ENCODE measurements around the gene WNT4. TPM values are rescaled to one million over a fixed set of nuclear protein-coding genes. Genes with fewer than 3 reads are reported as not detected.

The WNT4 gene
- 0.16 and 0.18 TPM in 2 replicates for total RNA-seq (2014; rRNA removed; shearing (Covaris generic))
- polyA plus RNA-seq (2015; cell fraction: cytosol; rRNA removed), result 0.05 and 0.37 TPM in 2 replicates
- not detected in 2 replicates for polyA plus RNA-seq (2015; cell fraction: nucleus; rRNA removed)

DNA sequence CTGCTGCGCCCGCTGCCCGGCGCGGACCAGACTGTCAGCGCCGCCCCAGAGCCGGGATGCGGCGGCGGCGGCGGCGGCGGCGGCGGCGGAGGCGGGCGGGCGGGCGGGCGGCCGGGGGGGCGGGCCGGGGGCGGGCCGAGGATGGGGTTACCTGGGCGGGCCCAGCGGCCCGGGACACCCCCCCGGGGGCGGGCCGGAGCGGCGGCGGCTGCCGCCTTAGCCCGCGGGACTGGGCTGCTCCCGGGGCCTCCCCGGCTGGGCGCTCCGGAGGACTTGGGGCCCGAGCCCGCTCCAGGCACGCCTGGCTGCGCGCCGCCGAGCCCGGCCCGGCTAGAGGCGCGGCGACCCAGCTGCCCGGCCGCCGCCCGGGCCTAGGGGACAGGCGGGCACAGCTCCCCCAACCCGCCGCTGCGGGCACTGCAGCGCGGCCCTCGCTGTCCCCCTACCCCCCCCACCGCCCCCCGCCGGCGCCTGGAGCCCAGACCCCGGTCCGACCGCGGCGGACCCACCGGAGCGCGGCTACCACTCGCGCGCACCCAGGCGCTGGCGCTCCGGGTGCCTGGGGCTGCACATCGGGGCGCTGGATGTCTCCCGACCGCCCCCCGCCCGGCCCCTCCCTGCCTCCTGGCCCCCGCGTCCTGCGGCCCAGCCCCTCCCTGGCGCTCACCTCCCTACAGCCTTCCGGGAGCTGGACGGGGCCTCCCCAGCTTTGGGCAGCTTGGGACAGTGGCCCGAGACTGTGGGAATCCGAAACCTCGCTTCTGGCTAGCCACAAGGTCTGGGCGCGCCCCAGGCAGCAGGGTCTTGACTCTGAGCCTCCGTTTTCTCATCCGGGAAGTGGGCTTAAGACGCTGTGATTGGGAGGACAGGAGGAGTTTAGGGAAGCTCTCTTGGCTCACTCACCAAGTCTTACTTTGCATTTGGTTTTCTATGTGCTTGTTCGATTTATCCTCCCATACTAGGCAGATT lies at the start of gene WNT4:
TSS of gene WNT4 (minus strand) at position 33 of the 969 bp plus-strand sequence. CDS start 175 bp downstream, outside the sequence.
- in situ Hi-C loops (cut with HindIII; ENCODE audit: low pct_unique_long_range_greater_than_20kb, low sequenced_read_pairs), result no loop called here
- DNase-seq (ENCODE audit: low read depth, low spot score), result peak; percentile 30

DNA sequence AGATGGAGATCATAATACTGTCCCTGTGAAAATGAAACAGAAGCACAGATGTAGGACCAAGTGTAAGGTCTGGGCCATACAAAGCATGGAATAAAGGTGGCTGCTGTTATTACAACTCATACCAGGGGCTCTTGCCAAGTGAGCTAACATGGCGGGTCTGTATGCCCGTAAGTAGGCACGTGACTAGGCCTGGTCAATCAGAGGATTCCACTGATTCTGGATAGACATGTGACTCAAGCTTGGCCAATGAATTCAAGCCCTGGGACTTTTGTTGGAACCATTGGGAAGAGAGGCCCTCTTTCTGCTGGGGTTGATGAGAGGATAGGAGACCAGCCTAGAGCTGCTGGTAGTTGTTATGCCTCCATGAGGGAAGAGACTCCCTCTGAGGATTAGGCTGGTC lies 47.8 kb upstream of the WNT4 start:
- in situ Hi-C loops (cut with HindIII; ENCODE audit: low pct_unique_long_range_greater_than_20kb, low sequenced_read_pairs), result no loop called here
- DNase-seq (ENCODE audit: low read depth, low spot score), result peak; percentile 8

DNA sequence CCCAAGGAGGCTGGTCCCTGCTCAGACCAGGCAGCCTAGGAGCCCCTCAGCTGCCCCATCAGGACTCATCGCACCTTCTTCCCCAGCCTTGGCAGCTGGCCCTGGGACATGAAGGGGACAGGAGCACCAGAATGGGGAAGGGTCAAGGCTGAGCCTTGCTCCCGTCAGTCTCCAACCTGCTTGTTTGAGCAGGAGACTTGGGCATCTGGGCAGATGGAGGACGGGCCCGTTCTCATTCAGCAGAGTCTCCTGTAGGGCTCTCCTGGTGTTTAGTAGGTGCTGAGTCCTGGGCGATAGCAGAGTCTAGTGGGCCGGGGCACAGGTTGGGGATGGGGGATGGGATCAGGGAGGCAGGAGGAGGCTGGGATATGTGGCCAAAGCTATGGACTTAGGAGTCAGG lies 47.4 kb upstream of the WNT4 start:
- in situ Hi-C loops (cut with HindIII; ENCODE audit: low pct_unique_long_range_greater_than_20kb, low sequenced_read_pairs), result no loop called here
- DNase-seq (ENCODE audit: low read depth, low spot score), result no peak

DNA sequence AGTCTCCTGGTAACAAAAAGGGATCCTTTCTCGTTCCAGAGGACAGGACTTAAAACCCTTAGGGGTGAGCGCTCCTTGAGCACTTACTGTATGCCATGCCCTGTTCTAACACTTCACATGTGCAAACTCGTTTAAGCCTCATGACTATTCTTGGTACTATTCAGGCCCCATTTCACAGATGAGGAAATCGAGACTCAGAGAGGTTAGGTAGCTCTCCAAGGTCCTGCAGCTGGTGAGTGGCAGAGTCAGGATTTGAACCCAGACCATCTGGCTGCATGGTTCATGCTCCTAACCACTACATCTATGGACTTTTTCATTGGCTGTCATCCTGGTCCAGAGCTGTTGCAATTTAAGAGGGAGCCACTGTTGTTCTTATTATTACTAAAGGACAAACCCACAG lies 46.7 kb upstream of the WNT4 start:
- no peak for DNase-seq (ENCODE audit: low read depth, low spot score)
- in situ Hi-C loops (cut with HindIII; ENCODE audit: low pct_unique_long_range_greater_than_20kb, low sequenced_read_pairs), result no loop called here

DNA sequence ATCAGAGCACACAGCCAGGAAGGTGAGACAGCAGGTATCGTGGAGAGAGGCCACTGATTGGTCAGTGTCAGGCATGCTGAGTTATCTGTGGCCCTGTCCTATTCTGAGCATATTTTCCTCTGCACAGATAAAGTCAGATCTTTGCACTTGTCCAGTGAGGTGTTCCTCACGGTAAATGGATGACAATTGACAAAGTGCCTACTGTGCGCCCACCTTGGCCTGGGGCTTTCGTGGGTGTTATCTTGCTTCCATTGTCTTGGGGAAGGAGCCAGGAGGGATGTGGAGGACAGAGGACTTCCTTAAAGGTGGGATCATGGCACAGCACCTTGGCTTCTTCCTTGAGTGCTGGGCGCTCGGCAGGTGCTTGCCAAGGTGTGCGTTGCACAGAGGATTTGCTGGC lies 46.0 kb upstream of the WNT4 start:
- DNase-seq (ENCODE audit: low read depth, low spot score), result no peak
- in situ Hi-C loops (cut with HindIII; ENCODE audit: low pct_unique_long_range_greater_than_20kb, low sequenced_read_pairs), result no loop called here

DNA sequence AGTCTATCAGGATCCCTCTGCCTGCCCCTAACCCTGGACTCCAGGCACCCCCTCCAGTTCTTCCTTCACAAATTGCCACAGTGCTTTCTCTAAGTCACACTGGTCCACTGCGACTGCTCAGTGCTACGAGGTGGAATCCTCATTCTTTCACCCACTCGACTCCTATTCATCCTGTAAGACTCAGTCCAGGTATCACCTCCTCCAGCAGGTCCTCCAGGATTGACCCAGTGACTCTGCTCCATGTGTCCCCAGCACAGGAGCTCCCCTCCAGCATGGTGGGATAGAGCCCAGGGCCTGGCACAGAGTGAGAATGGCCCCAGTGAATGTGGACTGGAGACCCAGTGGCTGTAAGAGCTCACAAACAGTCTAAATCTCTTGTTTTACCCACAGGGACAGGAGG lies 45.5 kb upstream of the WNT4 start:
- DNase-seq (ENCODE audit: low read depth, low spot score), result no peak
- in situ Hi-C loops (cut with HindIII; ENCODE audit: low pct_unique_long_range_greater_than_20kb, low sequenced_read_pairs), result no loop called here

DNA sequence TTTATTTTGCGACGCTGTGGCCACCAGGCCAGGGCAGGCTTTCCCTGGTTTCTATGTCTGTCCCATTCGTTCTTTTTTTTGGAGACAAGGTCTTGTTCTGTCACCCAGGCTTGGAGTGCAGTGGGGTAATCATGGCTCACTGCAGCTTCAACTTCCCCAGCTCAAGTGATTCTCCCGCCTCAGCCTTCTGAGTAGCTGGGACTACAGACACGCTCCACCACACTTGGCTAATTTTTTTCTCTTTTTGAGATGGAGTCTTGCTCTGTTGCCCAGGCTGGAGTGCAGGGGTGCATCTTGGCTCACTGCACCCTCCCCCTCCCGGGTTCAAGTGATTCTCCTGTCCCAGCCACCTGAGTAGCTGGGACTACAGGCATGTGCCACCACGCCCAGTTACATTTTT lies 43.4 kb upstream of the WNT4 start:
- DNase-seq (ENCODE audit: low read depth, low spot score), result no peak
- in situ Hi-C loops (cut with HindIII; ENCODE audit: low pct_unique_long_range_greater_than_20kb, low sequenced_read_pairs), result no loop called here

DNA sequence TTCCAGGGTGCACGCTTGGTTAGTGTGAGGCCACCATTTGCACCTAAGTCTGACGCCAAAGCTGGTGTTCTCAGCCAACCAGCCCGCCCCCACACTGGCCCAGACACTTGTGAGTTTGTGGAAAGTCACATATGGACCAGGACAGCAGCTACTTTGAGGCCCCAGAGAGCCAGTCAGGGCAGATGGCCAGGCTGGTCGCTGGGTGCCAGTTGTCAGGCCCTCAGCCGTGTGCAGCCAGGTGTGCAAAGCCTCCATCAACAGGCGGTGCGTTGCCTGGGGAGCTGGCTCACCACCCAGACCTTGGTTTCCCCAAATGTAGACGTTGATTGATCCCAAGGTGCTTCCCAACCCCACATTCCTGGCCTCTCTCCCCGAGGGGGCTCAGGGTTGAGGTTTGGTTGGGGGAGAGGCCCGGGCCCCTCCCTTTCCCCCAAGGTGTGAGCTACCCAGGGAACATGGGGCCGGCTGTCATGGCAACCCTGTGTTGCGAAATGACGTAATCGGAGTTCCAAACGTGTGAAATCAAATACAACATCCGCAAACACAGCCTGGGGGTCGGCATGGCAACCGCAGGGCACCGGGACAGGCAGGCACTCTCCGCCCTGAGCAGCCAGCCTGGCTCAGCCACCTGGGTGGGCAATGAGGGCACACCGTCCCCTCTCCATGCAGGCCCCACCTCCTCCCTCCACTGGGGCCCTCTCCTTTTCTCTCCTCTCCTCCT lies 42.2 kb upstream of the WNT4 start:
- DNase-seq (ENCODE audit: low read depth, low spot score), result no peak

DNA sequence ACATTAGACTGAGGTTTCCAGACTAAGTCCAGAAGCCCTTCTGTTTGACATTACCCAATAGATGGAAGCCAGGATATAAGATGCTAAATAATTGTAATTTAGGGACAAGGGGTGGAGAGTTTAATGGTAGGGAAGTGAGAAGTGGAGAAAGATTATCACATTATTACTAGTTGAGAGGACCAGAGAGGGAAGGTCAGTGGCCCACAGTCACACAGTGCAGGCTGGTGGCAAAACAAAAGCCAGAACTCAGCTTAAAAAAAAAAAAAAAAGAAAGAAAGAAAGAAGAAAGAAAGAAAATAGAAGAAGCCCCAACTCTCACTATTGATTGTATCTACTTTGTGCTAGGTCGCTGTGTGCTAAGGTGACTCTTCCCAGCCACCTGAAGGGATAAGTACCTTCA lies 41.6 kb upstream of the WNT4 start:
- in situ Hi-C loops (cut with HindIII; ENCODE audit: low pct_unique_long_range_greater_than_20kb, low sequenced_read_pairs), result no loop called here
- no peak for DNase-seq (ENCODE audit: low read depth, low spot score)

More for the DNA sequence above, 42.2 kb upstream of the WNT4 start:
- in situ Hi-C loops (cut with HindIII; ENCODE audit: low pct_unique_long_range_greater_than_20kb, low sequenced_read_pairs), result no loop called here

DNA sequence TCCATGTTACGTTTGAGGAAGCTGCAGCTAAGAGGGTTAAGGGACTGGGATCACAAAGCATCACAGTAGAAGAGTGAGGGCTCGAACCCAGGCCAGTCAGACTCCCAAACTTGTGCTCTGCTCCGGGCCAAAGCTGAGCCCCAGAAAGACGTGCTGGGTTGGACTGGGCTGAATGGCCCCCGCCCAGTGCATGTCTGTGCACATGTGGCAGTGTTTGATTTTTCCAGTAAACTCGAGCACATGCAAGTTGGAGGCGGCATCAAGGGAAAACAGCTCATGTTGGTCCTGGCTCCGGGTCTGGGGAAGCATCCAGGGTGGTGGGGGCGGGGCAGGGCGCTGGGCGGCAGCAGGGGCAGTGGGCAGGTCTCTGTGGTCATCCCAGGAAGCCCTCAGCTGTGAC lies 39.8 kb upstream of the WNT4 start:
- no peak for DNase-seq (ENCODE audit: low read depth, low spot score)
- in situ Hi-C loops (cut with HindIII; ENCODE audit: low pct_unique_long_range_greater_than_20kb, low sequenced_read_pairs), result no loop called here

DNA sequence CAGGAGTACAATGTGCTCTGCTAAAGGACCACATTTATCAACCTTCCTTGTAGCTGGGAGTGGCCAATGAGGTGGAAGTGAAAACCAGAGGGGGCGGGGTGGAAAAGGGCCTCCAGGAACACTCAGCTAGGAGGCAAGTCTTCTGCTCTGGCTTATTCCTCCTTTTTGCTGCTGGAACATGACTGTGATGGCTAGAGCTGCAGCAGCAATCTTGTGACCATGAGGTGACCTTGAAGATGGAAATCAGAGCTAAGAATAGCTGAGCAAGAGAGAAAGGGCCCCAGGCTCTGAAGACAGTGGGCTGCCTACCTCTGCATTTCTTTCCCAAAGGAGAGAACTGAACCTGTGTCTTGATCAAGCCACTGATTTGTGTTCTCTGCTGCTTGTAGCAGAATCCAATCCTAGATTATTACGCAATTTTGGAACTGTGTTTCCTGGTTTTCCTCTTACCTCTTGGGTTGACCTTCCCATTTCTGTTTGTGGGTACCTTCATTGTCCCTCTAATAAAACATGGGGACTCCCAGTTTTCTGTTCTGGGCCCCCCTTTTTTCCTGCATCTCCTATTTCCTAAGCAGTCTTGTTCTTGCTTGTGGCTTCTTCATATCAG lies 36.4 kb upstream of the WNT4 start:
- DNase-seq (ENCODE audit: low read depth, low spot score), result no peak
- in situ Hi-C loops (cut with HindIII; ENCODE audit: low pct_unique_long_range_greater_than_20kb, low sequenced_read_pairs), result no loop called here

DNA sequence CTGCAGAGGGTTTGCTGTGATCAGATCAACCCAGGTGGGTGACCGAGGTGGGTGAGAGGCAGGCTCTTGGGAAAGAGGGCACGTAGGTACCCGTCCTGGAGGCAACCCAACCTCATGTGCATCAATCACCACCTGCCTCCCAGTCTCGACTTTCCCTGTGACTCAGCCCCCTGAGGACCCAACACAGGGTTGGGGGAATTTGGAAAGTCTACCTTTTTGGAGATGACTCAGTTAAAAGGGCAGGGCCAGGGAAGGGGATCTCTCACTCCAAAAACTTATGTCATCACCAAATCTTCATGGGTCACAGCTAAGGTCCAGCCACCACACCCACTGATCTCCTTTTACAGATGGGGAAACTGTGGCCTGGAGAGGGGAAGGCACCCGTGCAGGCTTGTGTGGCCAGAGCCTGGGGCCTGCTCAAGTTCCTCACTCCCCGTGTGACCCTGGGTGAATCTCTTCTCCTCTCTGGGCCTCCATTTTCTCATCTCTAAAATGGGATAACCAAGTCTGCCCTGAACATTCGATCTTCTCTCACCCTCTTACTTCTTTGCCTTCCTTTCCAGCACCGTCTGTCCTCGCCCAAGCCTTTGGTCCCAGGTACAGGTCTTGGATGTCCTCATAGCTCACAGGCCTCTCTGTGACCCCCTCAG lies 34.6 kb upstream of the WNT4 start:
- DNase-seq (ENCODE audit: low read depth, low spot score), result no peak
- in situ Hi-C loops (cut with HindIII; ENCODE audit: low pct_unique_long_range_greater_than_20kb, low sequenced_read_pairs), result no loop called here

DNA sequence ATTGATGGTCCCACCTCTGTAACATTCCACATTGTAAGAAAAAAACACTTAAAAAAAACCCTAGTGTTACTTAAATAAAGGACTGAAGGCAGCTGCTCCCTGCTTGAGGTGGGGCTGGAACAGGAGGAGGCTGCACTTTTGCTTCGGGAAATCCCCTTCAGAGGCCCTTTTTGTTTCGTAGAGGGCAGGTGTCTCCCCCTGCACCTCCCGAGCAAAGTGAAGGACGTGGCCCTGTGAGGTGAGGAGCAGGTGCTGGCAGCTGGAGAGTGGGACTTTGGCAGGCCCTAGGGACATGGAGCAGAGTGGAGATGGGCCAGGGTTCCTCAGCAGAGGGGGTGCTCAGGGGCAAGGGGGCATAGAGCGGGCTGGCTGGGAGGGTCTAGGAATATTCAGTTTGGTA lies 33.4 kb upstream of the WNT4 start:
- in situ Hi-C loops (cut with HindIII; ENCODE audit: low pct_unique_long_range_greater_than_20kb, low sequenced_read_pairs), result no loop called here
- DNase-seq (ENCODE audit: low read depth, low spot score), result no peak

DNA sequence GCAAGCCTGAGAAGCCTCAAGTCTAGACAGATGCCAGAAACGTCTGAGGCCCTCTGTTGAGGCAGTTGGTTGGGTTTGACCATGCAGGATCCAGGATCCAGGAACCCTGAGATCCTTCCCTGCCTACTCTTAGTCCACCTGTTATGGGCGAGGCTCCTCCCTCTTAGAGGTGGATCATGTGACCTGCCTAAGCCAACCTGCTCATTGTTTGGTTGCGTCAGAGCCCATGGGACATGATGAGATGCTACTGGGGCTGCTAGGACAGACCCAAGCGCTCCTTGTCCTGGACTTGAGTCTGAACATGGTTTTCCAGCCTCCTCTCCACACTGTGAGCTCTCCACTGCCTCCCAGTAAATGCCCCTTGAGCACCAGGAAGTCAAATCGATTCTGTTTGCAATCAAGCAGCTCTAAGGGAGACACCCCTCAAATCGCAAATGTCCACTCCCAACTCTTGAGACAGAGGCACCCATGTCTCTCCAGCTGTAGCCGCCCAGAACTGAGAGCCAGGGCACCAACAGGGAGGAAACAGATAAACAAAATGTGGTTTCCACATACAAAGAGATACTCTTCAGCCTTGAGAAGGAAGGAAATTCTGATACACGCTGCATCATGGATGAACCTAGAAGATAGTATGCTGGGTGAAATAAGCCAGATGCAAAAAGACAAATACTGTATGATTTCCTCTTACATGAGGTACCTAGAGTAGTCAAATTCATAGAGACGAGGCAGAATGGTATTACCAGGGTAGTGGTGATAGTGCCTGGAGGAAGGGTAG lies 31.7 kb upstream of the WNT4 start:
- DNase-seq (ENCODE audit: low read depth, low spot score), result no peak
- in situ Hi-C loops (cut with HindIII; ENCODE audit: low pct_unique_long_range_greater_than_20kb, low sequenced_read_pairs), result no loop called here

DNA sequence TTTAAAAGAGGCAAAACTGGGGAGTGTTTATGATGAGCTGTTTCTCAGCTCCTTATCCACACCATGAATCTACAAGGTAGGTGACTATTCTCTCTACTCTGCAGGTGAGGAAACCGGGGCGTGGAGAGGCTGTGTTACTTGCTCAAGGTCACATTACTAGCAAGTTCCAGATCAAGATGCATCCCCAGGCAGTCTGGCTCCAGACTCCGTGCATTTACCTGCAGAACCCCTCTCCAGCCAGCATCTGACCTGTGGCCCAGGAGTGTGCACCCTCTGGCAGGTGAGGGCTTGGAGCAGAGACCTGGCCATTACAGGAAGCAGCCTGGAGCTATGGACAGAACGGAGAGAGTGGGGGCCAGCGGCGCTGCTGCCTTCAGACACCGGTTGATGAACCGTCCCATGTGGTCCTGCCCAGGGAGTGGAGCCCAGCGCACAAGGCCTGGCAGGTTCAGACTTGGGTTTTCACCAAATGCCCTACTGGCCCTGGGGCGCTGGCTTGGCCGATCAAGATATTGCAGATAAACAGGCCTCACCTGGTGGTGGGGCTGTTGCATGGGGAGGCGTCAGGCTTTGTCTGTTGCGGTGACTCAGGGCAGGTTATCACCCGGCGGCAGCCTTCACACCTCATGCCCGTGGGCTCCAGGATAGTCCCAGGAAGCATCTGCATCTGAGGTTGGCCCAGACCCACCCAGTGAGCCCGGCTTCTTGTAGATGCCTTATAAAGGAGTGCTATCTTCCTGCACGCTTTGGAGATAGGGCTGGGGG lies 29.2 kb upstream of the WNT4 start:
- no peak for DNase-seq (ENCODE audit: low read depth, low spot score)
- in situ Hi-C loops (cut with HindIII; ENCODE audit: low pct_unique_long_range_greater_than_20kb, low sequenced_read_pairs), result no loop called here

DNA sequence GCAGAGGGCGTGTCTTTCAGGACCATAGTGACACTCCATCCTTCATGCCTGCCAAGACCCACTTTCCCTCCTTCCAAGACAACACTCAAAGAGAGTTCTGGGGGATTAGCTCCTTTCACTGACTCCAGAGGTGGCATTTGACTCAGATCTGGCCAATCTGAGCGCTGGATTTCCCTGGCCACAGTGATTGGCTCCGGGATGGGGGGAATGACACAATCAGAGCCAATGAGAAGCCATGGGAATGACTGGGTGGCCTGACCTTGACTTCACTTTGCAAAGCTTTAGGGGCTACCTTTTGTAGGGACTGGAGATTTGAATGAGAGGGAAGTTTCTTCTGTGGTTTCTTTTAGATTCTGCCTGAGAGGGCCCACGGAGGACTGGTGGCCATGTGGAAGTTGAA lies 26.9 kb upstream of the WNT4 start:
- DNase-seq (ENCODE audit: low read depth, low spot score), result no peak
- in situ Hi-C loops (cut with HindIII; ENCODE audit: low pct_unique_long_range_greater_than_20kb, low sequenced_read_pairs), result no loop called here

Measured in SK-MEL-5 (cell line).